GM18519 (cell line): ENCODE measurements around the gene ENG.

Experiments used
- ATAC-seq: cut with Tn5 transposase; IDR thresholded peaks from one replicate; pipeline ENCODE4 v1.9.1; 2021; ENCODE audit warnings: mild to moderate bottlenecking, moderate library complexity; ENCODE audit not compliant: unreplicated experiment, low FRiP score

ENG gene

GRCh38 chr9:127816362-127816725 lies 38.1 kb downstream of the ENG start:
- no peak for ATAC-seq

DNA sequence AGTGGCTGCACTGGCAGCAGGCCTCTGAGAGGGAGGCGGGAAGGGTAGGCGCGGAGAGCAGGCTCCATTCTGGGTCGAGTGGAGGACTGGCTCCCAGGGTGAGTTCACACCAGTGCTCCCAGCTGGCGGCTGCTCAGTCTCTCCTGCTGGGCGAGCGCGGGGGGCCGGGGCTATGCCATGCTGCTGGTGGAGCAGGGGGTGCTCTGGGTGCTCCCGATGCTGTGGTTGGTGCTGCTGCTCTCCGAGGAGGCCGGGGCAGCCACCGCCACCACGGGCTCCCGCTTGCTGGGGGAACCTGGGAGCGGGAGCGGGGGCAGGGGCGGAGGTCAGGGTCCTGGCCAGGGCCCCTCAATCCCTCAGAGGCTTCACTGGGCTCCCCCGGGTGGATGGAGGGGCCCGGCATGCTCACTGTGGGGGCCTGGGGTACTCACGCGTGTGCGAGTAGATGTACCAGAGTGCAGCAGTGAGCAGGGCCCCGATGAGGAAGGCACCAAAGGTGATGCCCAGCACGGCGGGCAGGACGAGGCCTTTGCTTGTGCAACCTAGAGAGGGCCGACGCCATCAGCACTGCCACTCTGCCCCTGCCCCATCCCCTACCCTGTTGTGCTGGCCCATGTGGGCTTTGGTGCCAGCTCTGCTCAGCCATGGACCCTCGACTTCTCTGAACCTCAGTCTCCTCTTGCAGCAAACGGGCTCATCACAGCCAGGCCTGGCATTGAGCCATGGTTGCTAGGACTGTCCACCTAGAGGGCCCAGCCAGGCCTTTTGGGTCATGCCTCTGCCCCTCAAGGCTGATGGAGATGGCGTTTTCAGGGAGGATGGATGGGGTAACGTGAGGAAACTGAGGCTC lies 38.7 kb downstream of the ENG start:
- ATAC-seq = no peak

- no peak for ATAC-seq
Observed at GRCh38 chr9:127814619-127815511, 39.6 kb downstream of the ENG start.

- ATAC-seq = no peak
Observed at GRCh38 chr9:127813686-127814226, 40.7 kb downstream of the ENG start.

DNA sequence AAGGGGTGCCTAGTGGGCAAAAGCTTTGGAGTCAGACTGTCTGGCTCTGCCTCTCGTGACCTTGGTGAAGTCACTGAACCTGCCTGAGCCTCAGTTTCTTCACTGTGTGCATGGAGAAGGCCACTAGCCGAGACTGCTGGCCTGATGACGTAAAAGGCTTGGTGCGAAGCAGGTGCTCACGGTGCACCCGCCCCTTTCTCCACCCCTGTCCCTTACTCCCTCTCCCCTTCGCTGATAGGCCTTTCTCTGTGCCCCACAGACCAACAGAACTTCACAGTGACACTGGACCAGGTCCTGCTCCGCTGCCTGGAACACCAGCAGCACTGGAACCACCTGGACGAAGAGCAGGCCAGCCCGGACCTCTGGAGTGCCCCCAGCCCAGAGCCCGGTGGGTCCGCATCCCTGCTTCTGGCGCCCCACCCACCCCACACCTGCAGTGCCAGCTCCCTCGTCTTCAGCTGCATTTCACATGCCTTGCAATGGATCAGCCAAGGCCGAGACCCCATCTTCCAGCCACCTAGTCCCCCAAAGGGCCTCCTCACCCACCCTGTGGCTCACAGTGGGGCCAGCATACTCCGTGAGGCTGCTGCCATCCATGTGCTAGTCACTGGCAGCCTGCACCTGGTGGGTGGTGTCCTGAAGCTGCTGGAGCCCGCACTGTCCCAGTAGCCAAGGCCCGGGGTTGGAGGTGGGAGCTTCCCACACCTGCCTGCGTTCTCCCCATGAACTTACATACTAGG lies 41.4 kb downstream of the ENG start:
- ATAC-seq = no peak

DNA sequence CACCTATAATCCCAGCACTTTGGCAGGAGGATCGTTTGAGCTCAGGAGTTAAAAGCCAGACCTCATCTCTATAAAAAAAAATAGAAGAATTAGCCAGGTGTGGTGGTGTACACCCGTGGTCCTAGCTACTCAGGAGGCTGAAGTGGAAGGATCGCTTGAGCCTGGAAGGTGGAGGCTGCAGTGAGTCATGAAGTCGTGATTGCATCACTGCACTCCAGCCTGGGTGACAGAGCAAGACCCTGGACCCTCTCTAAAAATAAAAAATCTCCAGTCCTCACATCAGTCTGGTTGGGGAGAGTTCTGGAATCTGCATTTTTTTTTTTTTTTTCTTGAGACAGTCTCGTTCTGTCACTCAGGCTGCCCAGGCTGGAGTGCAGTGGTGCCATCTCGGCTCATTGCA lies 42.4 kb downstream of the ENG start:
- ATAC-seq = no peak

DNA sequence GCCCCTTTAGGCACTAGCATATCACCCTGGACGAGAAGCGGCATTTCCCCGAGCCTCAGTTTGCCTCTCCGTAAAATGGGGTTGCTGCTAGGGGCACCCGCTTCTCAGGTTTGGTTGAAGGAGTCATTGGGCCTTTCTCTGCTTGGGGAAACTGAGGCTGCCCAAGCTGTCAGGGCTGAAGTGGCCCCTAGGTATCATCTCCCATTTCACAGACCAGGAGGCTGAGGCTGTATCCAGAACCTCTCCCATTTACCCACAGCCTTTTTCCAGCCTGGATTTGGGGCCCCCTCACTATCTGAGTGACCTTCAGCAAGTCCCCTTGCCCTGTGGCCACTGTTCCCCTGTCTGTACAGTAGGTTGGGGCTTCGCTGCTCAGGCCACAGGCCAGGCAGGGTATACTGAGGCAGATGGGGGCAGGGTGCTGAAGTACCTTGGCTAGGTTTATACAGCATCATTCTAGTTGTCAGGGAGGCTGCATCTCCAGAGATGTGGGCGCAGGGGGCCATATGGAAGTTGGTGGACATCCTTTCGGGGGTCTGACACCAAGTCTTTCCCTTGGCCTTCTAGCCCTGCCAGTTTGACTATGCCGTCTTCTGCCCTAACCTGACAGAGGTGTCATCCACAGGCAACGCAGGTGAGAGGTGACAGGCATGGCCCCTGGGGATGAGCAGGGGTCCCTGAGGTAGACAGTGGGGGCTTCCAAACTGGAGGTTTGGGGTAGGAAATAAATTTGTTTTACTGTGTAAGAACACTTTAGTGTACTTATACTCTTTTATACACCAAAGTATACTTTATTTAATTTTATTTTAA lies 43.9 kb downstream of the ENG start:
- no peak for ATAC-seq

DNA sequence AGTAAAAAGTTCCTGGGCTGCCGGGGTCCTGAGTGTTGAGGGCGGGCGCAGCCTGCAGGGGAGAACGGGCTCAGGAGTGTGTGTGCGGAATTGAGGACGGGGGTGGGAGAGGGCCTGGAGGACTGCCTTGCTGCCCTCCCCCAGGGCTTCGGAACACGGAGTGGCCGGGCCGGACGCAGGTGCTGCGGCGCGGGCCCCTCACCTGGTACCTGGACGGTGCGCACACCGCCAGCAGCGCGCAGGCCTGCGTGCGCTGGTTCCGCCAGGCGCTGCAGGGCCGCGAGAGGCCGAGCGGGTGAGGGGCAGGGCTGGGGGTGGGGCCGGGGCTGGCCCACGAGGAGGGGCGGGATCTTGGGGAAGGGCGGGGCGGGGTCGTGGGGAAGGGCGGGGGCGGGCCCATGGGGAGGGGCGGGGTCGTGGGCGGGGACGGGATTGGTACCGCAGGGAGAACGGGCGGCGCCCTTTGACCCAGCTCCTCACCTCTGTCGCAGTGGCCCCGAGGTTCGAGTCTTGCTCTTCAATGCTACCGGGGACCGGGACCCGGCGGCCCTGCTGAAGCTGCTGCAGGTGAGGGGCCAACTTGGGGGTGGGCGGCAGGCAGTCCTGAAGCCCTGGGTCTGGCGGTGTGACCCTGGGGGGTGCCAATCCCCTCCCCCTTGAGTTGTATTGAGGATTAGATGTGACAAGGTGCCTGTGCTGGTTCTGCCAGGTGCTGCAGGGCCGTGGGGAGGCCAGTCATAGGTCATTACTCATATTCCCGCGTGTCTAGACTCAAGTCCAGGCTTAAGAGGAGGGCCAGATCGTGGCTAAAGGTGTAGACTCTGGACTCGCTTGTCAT lies 44.7 kb downstream of the ENG start:
- no peak for ATAC-seq

- ATAC-seq = no peak
Observed at GRCh38 chr9:127809002-127809539, 45.4 kb downstream of the ENG start.

DNA sequence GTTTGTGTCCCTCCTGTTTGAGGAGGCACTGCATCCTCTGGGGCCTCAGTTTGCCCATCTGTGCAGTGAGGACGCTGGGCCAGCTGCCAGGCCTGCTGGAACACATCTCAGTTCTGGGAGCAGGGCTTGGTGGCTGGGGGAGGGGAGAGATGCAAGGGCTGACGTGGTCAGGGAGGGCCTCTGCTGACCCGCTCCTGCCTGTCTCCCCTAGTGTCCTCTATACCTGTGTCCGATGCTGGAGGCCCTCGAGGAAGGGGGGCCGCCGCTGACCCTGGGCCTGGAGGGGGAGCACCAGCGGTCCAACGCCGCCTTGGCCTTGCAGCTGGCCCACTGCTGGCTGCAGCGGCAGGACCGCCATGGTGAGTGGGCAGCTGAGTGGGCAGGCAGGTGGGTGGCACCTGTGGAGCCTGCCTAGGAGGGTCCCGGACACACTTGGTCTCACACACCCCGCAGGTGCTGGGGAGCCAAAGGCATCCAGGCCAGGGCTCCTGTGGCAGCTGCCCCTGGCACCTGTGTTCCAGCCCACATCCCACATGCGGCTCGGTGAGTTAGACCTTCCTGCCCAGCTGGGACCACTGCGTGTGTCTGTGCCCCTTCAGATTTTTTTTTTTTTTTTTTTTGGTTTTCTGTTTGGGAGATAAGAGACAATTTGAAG lies 46.0 kb downstream of the ENG start:
- ATAC-seq = no peak

- ATAC-seq = no peak
Observed at GRCh38 chr9:127806871-127807270, 47.6 kb downstream of the ENG start.

DNA sequence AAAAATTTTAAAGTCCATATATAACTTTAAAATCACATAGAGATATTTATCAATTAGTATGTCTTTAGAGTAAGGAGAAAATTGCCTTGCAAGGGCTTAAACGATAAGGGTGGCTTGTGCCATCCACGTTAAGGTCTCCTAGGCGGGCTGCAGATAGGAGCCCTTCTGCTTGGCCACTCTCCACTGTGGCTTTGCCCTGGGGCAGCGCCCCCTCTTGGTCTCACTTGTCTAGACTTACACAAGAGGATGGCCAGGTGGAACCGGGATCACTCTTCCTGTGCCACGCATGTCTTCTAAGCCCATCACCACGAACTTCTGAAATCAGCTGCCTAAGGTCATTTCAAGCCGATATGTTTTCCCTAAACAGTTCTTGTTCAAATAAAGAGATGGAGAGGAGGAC lies 48.8 kb downstream of the ENG start:
- ATAC-seq = no peak

DNA sequence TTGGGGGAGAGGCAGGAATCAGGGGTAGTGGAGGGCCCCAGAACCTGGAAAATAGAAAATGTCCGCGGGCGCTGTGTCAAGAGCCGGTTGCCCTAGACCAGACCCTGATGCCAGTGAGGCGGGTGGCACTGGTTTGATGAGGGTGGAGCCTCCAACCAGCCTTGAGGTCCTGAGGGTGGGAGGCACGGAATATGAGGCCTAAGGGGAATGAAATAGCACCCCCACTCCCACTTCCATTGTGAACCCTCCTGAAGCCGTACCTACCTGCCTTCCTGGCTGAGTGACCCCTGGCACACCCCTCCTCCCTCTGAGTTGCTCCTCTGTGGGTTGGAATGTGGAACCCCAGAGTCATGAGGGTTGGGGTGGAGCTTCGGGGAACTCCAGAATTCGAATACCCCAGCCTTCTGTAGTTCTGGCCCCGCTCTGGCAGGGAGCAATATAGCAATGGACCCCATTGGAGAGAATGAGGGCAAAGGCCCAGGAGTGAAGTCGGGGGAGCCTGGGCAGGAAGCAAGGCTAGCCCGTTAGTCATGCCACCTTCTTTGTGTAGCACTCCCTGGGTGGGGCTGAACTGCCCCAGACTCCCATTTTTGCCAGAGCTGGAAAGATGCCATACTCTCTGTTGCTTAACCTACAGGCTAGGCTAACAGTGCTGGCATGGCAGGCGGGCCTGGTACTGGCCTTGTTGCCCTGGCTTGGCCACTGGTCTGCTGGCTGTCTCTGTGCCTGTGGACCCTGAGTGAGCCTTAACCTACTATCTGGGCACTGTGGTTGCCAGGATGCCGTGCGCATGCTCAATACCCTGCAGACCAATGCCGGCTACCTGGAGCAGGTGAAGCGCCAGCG lies 50.7 kb downstream of the ENG start:
- ATAC-seq = no peak

DNA sequence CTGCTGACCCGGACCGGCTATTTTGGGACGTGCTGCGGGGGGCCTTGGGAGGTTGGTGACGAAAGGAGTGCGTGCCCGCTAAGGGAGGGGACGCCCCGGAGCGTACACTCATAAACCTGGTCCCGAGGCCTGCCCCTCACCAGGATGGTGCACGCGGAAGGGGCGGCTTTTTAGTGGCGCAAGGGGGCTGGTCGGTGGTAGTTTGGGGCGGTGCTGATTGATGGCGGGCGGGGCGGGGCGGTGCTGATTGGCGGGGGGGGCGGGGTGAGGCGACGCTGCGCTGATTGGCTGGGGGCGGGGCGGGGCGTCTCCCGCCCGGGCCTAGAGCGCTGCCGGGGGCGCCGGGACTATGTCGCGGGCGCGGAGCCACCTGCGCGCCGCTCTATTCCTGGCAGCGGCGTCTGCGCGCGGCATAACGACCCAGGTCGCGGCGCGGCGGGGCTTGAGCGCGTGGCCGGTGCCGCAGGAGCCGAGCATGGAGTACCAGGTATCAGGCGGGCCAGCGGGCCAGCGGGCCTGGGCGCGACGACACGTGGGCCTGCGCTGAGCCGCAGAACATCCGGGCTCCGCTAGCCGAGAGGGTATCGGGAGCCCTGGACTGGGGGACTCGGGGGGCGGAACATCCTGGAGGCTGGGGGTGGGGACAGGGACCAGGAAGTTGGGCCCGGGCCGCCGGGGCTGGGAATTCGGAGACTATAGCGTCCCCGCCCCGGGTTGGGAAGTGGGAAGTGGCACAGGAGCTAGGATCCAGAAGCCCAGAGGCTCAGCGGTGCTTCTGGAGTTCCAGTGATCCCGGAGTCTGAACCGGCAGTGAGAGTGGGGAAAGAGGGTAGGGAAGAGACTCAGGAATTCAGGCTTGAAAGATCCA lies 51.6 kb downstream of the ENG start, which contains the start of gene FPGS:
Gene FPGS (plus strand): TSS at position 307 of the 868 bp plus-strand sequence. CDS start 43 bp downstream, at position 350.
- peak; percentile 65 for ATAC-seq

- no peak for ATAC-seq
Observed at GRCh38 chr9:127801955-127802575, 52.4 kb downstream of the ENG start.

- ATAC-seq = no peak
Observed at GRCh38 chr9:127796852-127797370, 57.5 kb downstream of the ENG start.
